GM19193 (cell line): ENCODE measurements around the gene CTNND2.

ENCODE experiments used
- POLR2A ChIP-seq: IDR thresholded peaks from 4 replicates; pipeline ENCODE4 v1.6.1; 2011; ENCODE audit not compliant: insufficient read depth, insufficient read length; ENCODE audit errors: extremely low read depth

Gene CTNND2

GRCh38 chr5:11397549-11397948, 506.7 kb downstream of the CTNND2 start:
- no peak for TF ChIP-seq POLR2A

GRCh38 chr5:11396917-11397316, 507.3 kb downstream of the CTNND2 start:
- TF ChIP-seq POLR2A = no peak

GRCh38 chr5:11394933-11395332, 509.3 kb downstream of the CTNND2 start:
- TF ChIP-seq POLR2A = no peak

GRCh38 chr5:11390291-11390767, 513.9 kb downstream of the CTNND2 start:
- TF ChIP-seq POLR2A = no peak

GRCh38 chr5:11387382-11387781, 516.9 kb downstream of the CTNND2 start:
- TF ChIP-seq POLR2A = no peak

- no peak for TF ChIP-seq POLR2A
These were observed 517.8 kb downstream of the CTNND2 start for GRCh38 chr5:11386398-11386797.

GRCh38 chr5:11385901-11386293, 518.3 kb downstream of the CTNND2 start:
- no peak for TF ChIP-seq POLR2A

GRCh38 chr5:11385251-11385900, 518.9 kb downstream of the CTNND2 start:
- no peak for TF ChIP-seq POLR2A

GRCh38 chr5:11384441-11385250, 519.6 kb downstream of the CTNND2 start:
- TF ChIP-seq POLR2A = no peak

GRCh38 chr5:11383506-11384095, 520.6 kb downstream of the CTNND2 start:
- TF ChIP-seq POLR2A = no peak

GRCh38 chr5:11378461-11378860, 525.8 kb downstream of the CTNND2 start:
- no peak for TF ChIP-seq POLR2A

GRCh38 chr5:11377896-11378295, 526.4 kb downstream of the CTNND2 start:
- TF ChIP-seq POLR2A = no peak

- TF ChIP-seq POLR2A = no peak
These were observed 532.1 kb downstream of the CTNND2 start for GRCh38 chr5:11372191-11372590.

- TF ChIP-seq POLR2A = no peak
These were observed 533.2 kb downstream of the CTNND2 start for GRCh38 chr5:11371021-11371420.

GRCh38 chr5:11364531-11364930, 539.7 kb downstream of the CTNND2 start:
- no peak for TF ChIP-seq POLR2A
